DMS114 treated with DMSO at 0.1 percent for 48 hours (cell line): ENCODE measurements around the gene ZNF43.
A peak's percentile ranks its signal among the peaks of the same experiment; 100 is the strongest.
"Not testable (repeated sequence)": the region's sequence is repeated elsewhere in the genome, so short reads cannot be mapped to it uniquely, and the experiment has no call there.

Experiments
- DNase-seq: peaks from one replicate; lab custom pipeline; 2025; ENCODE audit not compliant: unreplicated experiment; lab: John Stamatoyannopoulos, UW

ZNF43 gene

GRCh38 chr19:21835810-21836444, at the start of gene ZNF43:
ZNF43 (minus strand) TSS chr19:21836182; CDS start chr19:21836038, 144 bp downstream.
- peak; percentile 92 for DNase-seq

- DNase-seq: not testable (repeated sequence)
These were observed 49.5 kb upstream of the ZNF43 start for GRCh38 chr19:21885516-21885915.

GRCh38 chr19:21884786-21885185, 48.8 kb upstream of the ZNF43 start:
- DNase-seq: not testable (repeated sequence)

- DNase-seq: no peak
These were observed 47.5 kb upstream of the ZNF43 start for GRCh38 chr19:21883516-21883915.

GRCh38 chr19:21880761-21881160, 44.8 kb upstream of the ZNF43 start:
- DNase-seq: not testable (repeated sequence)

GRCh38 chr19:21878646-21879045, 42.7 kb upstream of the ZNF43 start:
- DNase-seq: no peak

- no peak for DNase-seq
These were observed 42.0 kb upstream of the ZNF43 start for GRCh38 chr19:21877976-21878375.

- DNase-seq: not testable (repeated sequence)
These were observed 40.6 kb upstream of the ZNF43 start for GRCh38 chr19:21876608-21877007.

GRCh38 chr19:21856773-21857514, 21.0 kb upstream of the ZNF43 start:
- no peak for DNase-seq

GRCh38 chr19:21851596-21852345, 15.8 kb upstream of the ZNF43 start:
- peak; percentile 96 for DNase-seq

- DNase-seq: no peak
These were observed 14.8 kb upstream of the ZNF43 start for GRCh38 chr19:21850656-21851255.

- DNase-seq: no peak
These were observed 12.7 kb upstream of the ZNF43 start for GRCh38 chr19:21848706-21849105.

- no peak for DNase-seq
These were observed 7.1 kb upstream of the ZNF43 start for GRCh38 chr19:21843081-21843480.

GRCh38 chr19:21841488-21842097, 5.6 kb upstream of the ZNF43 start:
- DNase-seq: no peak

GRCh38 chr19:21841081-21841480, 5.1 kb upstream of the ZNF43 start:
- DNase-seq: no peak

GRCh38 chr19:21839976-21840375, 4.0 kb upstream of the ZNF43 start:
- no peak for DNase-seq

- no peak for DNase-seq
These were observed 2.7 kb upstream of the ZNF43 start for GRCh38 chr19:21838646-21839045.

GRCh38 chr19:21835429-21835809, 563 bp downstream of the ZNF43 start:
- DNase-seq: peak; percentile 80

- DNase-seq: no peak
These were observed 2.2 kb downstream of the ZNF43 start for GRCh38 chr19:21833733-21834132.

- DNase-seq: no peak
These were observed 11.3 kb downstream of the ZNF43 start for GRCh38 chr19:21824679-21825078.

- no peak for DNase-seq
These were observed 12.8 kb downstream of the ZNF43 start for GRCh38 chr19:21823224-21823623.
